ENCODE results near the gene SEMA4D. TPM values are rescaled to one million over a fixed set of nuclear protein-coding genes. Genes with fewer than 3 reads are reported as not detected.

The SEMA4D gene
- polyA plus RNA-seq, 1 donor = 21.1 TPM

GRCh38 chr9:89412541-89412940, 85.4 kb downstream of the SEMA4D start:
- DNase-seq (ENCODE audit: low read depth) = no peak

GRCh38 chr9:89411759-89412158, 86.2 kb downstream of the SEMA4D start:
- DNase-seq (ENCODE audit: low read depth) = no peak

- no peak for DNase-seq (ENCODE audit: low read depth)
Measured at GRCh38 chr9:89410641-89411350, 87.1 kb downstream of the SEMA4D start.

- no peak for DNase-seq (ENCODE audit: low read depth)
Measured at GRCh38 chr9:89410022-89410421, 87.9 kb downstream of the SEMA4D start.

- DNase-seq (ENCODE audit: low read depth) = no peak
Measured at GRCh38 chr9:89409466-89409865, 88.4 kb downstream of the SEMA4D start.

- DNase-seq (ENCODE audit: low read depth) = no peak
Measured at GRCh38 chr9:89408628-89409101, 89.2 kb downstream of the SEMA4D start.

GRCh38 chr9:89407070-89407469, 90.8 kb downstream of the SEMA4D start:
- DNase-seq (ENCODE audit: low read depth) = no peak

- peak; percentile 32 for DNase-seq (ENCODE audit: low read depth)
Measured at GRCh38 chr9:89405826-89406225, 92.1 kb downstream of the SEMA4D start.

GRCh38 chr9:89404074-89404473, 93.8 kb downstream of the SEMA4D start:
- DNase-seq (ENCODE audit: low read depth) = no peak

- DNase-seq (ENCODE audit: low read depth) = no peak
Measured at GRCh38 chr9:89402695-89403427, 95.1 kb downstream of the SEMA4D start.

GRCh38 chr9:89400403-89401116, 97.4 kb downstream of the SEMA4D start:
- no peak for DNase-seq (ENCODE audit: low read depth)

- no peak for DNase-seq (ENCODE audit: low read depth)
Measured at GRCh38 chr9:89398621-89399020, 99.3 kb downstream of the SEMA4D start.

GRCh38 chr9:89397471-89397870, 100.4 kb downstream of the SEMA4D start:
- no peak for DNase-seq (ENCODE audit: low read depth)

- DNase-seq (ENCODE audit: low read depth) = no peak
Measured at GRCh38 chr9:89395931-89396710, 101.8 kb downstream of the SEMA4D start.

- DNase-seq (ENCODE audit: low read depth) = no peak
Measured at GRCh38 chr9:89394412-89394811, 103.5 kb downstream of the SEMA4D start.

GRCh38 chr9:89391585-89391984, 106.3 kb downstream of the SEMA4D start:
- no peak for DNase-seq (ENCODE audit: low read depth)

- DNase-seq (ENCODE audit: low read depth) = no peak
Measured at GRCh38 chr9:89390578-89391116, 107.3 kb downstream of the SEMA4D start.

- DNase-seq (ENCODE audit: low read depth) = no peak
Measured at GRCh38 chr9:89390068-89390555, 107.8 kb downstream of the SEMA4D start.

GRCh38 chr9:89388868-89389177, 109.1 kb downstream of the SEMA4D start:
- DNase-seq (ENCODE audit: low read depth) = no peak

GRCh38 chr9:89388084-89388867, 109.6 kb downstream of the SEMA4D start:
- peak; percentile 29 for DNase-seq (ENCODE audit: low read depth)

All from forelimb muscle (tissue), 1 donor.